SK-N-SH (cell line): ENCODE data around the gene NAV1. TPM values are rescaled to one million over a fixed set of nuclear protein-coding genes. Genes with fewer than 3 reads are reported as not detected.

ENCODE experiments used
- CTCF ChIA-PET: fragments of 300-600, 350-600 bp; formaldehyde crosslinking; extraction: SDS; loops from one replicate; lab custom pipeline; 2021; lab: Yijun Ruan, JAX
- POLR2A ChIA-PET: fragments of 350-600 bp; sonication (Branson Sonifier 250); formaldehyde crosslinking; extraction: SDS; loops from one replicate; lab custom pipeline; 2020; ENCODE audit warnings: antibody characterized with exemption, inconsistent platforms; lab: Yijun Ruan, JAX
- DNase-seq: peaks from one replicate; pipeline ENCODE4 v3.0.0; 2012
- H2AFZ ChIP-seq: fragments of 200-600 bp; sonication (generic); 2 replicates; pipeline ENCODE4 v1.8.1; 2016; ENCODE audit warnings: antibody characterized with exemption, mild to moderate bottlenecking, low read depth
- H3F3A ChIP-seq: fragments of 200-600 bp; sonication (generic); replicated peaks from 2 replicates; pipeline ENCODE3; 2016; ENCODE audit warnings: antibody characterized with exemption, mild to moderate bottlenecking; ENCODE audit not compliant: insufficient read depth
- H3K27ac ChIP-seq, 2 experiments: fragments of 200-500 bp in 1 of 2; fragments of 200-600 bp in 1 of 2; sonication (Bioruptor generic) in 1 of 2; sonication (generic), shearing (Covaris generic) in 1 of 2; 2 replicates each; pipeline versions ENCODE4 v1.5.1 to v1.6.1; 2014 to 2016; ENCODE audit warnings: low read depth in 2 of 2, inconsistent platforms in 1 of 2, low read length in 1 of 2, mild to moderate bottlenecking in 1 of 2, mixed read lengths in 1 of 2
- H3K27me3 ChIP-seq: fragments of 200-600 bp; sonication (generic), shearing (Covaris generic); 2 replicates; pipeline ENCODE4 v1.6.1; 2016; ENCODE audit warnings: mixed run types; ENCODE audit not compliant: insufficient read depth
- H3K36me3 ChIP-seq, 2 experiments: fragments of 200-500 bp in 1 of 2; fragments of 200-600 bp in 1 of 2; sonication (Bioruptor generic) in 1 of 2; sonication (generic) in 1 of 2; replicated peaks in 1 of 2; 2 replicates each; pipeline versions ENCODE3 to v1.5.1; 2014 to 2016; ENCODE audit warnings: low read length in 1 of 2, mild to moderate bottlenecking in 1 of 2; ENCODE audit not compliant: insufficient read depth in 2 of 2, control insufficient read depth in 1 of 2
- H3K4me1 ChIP-seq, 2 experiments: fragments of 200-500 bp in 1 of 2; fragments of 200-600 bp in 1 of 2; sonication (Bioruptor generic) in 1 of 2; sonication (generic), shearing (Covaris generic) in 1 of 2; 2 replicates each; pipeline versions ENCODE4 v1.5.1 to v1.6.1; 2014 to 2016; ENCODE audit warnings: low read depth in 1 of 2, low read length in 1 of 2, mixed run types in 1 of 2; ENCODE audit not compliant: insufficient read depth in 2 of 2, control insufficient read depth in 1 of 2
- H3K4me2 ChIP-seq: fragments of 200-600 bp; sonication (generic), shearing (Covaris generic); 2 replicates; pipeline ENCODE4 v1.6.1; 2017; ENCODE audit warnings: mixed run types
- H3K4me3 ChIP-seq, 2 experiments: fragments of 200-500 bp in 1 of 2; fragments of 200-600 bp in 1 of 2; sonication (Bioruptor generic) in 1 of 2; sonication (generic), shearing (Covaris generic) in 1 of 2; 2 replicates each; pipeline versions ENCODE4 v1.5.1 to v1.8.1; 2014 to 2016; ENCODE audit warnings: low read depth in 2 of 2, inconsistent platforms in 1 of 2, low read length in 1 of 2, mild to moderate bottlenecking in 1 of 2, mixed read lengths in 1 of 2, moderate library complexity in 1 of 2
- H3K79me2 ChIP-seq: fragments of 200-600 bp; sonication (generic); 2 replicates; pipeline ENCODE4 v1.8.1; 2017; ENCODE audit warnings: mild to moderate bottlenecking; ENCODE audit not compliant: insufficient read depth
- H3K9ac ChIP-seq: fragments of 200-600 bp; sonication (generic); 2 replicates; pipeline ENCODE4 v1.6.1; 2017; ENCODE audit warnings: mixed run types
- H3K9me2 ChIP-seq: fragments of 200-600 bp; sonication (generic); 2 replicates; pipeline ENCODE4 v1.6.1; 2017; ENCODE audit warnings: mixed run types
- H3K9me3 ChIP-seq: fragments of 200-600 bp; sonication (generic); 2 replicates; pipeline ENCODE4 v1.6.1; 2017; ENCODE audit warnings: mixed run types, mild to moderate bottlenecking, moderate library complexity
- H4K20me1 ChIP-seq: fragments of 200-600 bp; sonication (generic); 2 replicates; pipeline ENCODE4 v1.6.1; 2017; ENCODE audit warnings: mild to moderate bottlenecking, mixed run types; ENCODE audit not compliant: insufficient read depth
- CTCF ChIP-seq: fragments of 200-600 bp; sonication (generic); IDR thresholded peaks from 2 replicates; pipeline ENCODE4 v1.6.1; 2017; ENCODE audit warnings: antibody characterized with exemption, mild to moderate bottlenecking, moderate library complexity
- ELF1 ChIP-seq: IDR thresholded peaks from 2 replicates; pipeline ENCODE4 v1.4.0; 2012
- EP300 ChIP-seq, 2 experiments: IDR thresholded peaks; 2 replicates each; pipeline versions ENCODE4 v1.4.0 to v1.6.1; 2012; ENCODE audit warnings: borderline replicate concordance in 1 of 2, low read depth in 1 of 2, low read length in 1 of 2
- FOXJ3 ChIP-seq: sonication (generic); formaldehyde crosslinking; IDR thresholded peaks from 2 replicates; pipeline ENCODE4 v1.5.1; 2020; ENCODE audit warnings: mild to moderate bottlenecking, missing genetic modification reagents
- GABPA ChIP-seq: IDR thresholded peaks from 2 replicates; pipeline ENCODE4 v1.4.0; 2012; ENCODE audit warnings: low read depth, mild to moderate bottlenecking
- IRF3 ChIP-seq: fragments of 150-350 bp; IDR thresholded peaks from 2 replicates; pipeline ENCODE4 v1.6.1; 2016; ENCODE audit warnings: mild to moderate bottlenecking, low read depth, low read length
- JUND ChIP-seq: IDR thresholded peaks from 2 replicates; pipeline ENCODE4 v1.4.0; 2012
- MEF2A ChIP-seq: IDR thresholded peaks from 2 replicates; pipeline ENCODE4 v1.4.0; 2012; ENCODE audit warnings: low read depth, borderline replicate concordance
- NFIC ChIP-seq: IDR thresholded peaks from 2 replicates; pipeline ENCODE4 v1.4.0; 2012; ENCODE audit warnings: borderline replicate concordance
- NRF1 ChIP-seq: IDR thresholded peaks from 2 replicates; pipeline ENCODE4 v1.6.1; 2012; ENCODE audit warnings: low read depth, mild to moderate bottlenecking, low read length
- RAD21 ChIP-seq: IDR thresholded peaks from 2 replicates; pipeline ENCODE4 v1.6.1; 2012; ENCODE audit warnings: mild to moderate bottlenecking, low read length
- REST ChIP-seq: IDR thresholded peaks from 2 replicates; pipeline ENCODE4 v1.6.1; 2012; ENCODE audit warnings: mild to moderate bottlenecking, low read depth, low read length, moderate library complexity
- RFX5 ChIP-seq: IDR thresholded peaks from 2 replicates; pipeline ENCODE4 v1.6.1; 2012; ENCODE audit warnings: mild to moderate bottlenecking, improper control_type of control experiment, low read length
- SIN3A ChIP-seq: IDR thresholded peaks from 2 replicates; pipeline ENCODE4 v1.6.1; 2012; ENCODE audit warnings: low read depth, mild to moderate bottlenecking, low read length, moderate library complexity, borderline replicate concordance
- SMC3 ChIP-seq: IDR thresholded peaks from 2 replicates; pipeline ENCODE4 v1.6.1; 2012; ENCODE audit warnings: low read depth, low read length, improper control_type of control experiment
- TAF1 ChIP-seq: IDR thresholded peaks from 2 replicates; pipeline ENCODE4 v1.6.1; 2012; ENCODE audit warnings: low read depth, mild to moderate bottlenecking, low read length, moderate library complexity, borderline replicate concordance
- USF2 ChIP-seq: fragments of 150-350 bp; IDR thresholded peaks from 2 replicates; pipeline ENCODE4 v1.6.1; 2017; ENCODE audit warnings: antibody characterized with exemption, low read length, low read depth, borderline replicate concordance
- YY1 ChIP-seq: IDR thresholded peaks from 2 replicates; pipeline ENCODE4 v1.4.0; 2012; ENCODE audit warnings: low read depth, mild to moderate bottlenecking
- WGBS: methylation state at CpG from one replicate; pipeline ENCODE4 v1.1.6; 2017; ENCODE audit warnings: low lambda C conversion rate; 5-methylcytosine and 5-hydroxymethylcytosine counted together
- polyA plus RNA-seq, 3 experiments: library from polyadenylated mRNA; depleted of rRNA; stranded (reverse); fragments of >200 nt; gene quantifications; 2 replicates each; pipeline ENCODE4 v1.2.3, GENCODE V29; 2012

The NAV1 gene
- polyA plus RNA-seq, 1 of the 3 experiments (the other 2 are of a cell fraction): 16.1 TPM

- TF ChIP-seq REST: no peak
- peak; percentile 58; the same call in 1 of the 2 replicates for TF ChIP-seq JUND
- TF ChIP-seq, all 33 proteins: peak for 10
Measured at GRCh38 chr1:201503397-201504176, 35.3 kb upstream of the NAV1 start (continued).

GRCh38 chr1:201504179-201504631, 34.7 kb upstream of the NAV1 start:
- 78% methylated on average over 3 of the region's 3 CpGs for WGBS
- H4K20me1 ChIP-seq: peaks cover 7% of the 10 kb centered on the region; the same call in 1 of the 2 replicates
- no peak overlapping the region for H3K4me3 ChIP-seq
- no peaks in the 10 kb centered on the region for H3K27me3 ChIP-seq
- TF ChIP-seq NFIC (no peak), CTCF (no peak), RAD21 (no peak), MEF2A (no peak), TAF1 (no peak), SIN3A (no peak), IRF3 (no peak), JUND (no peak), USF2 (no peak), RFX5 (no peak), YY1 (no peak), FOXJ3 (CRISPR knock-in tag) (no peak), GABPA (no peak), SMC3 (no peak), NRF1 (no peak), ELF1 (no peak), EP300 (IDR thresholded peaks at IDR 0.05; ENCODE audit: borderline replicate concordance in 1 of 2, low read depth in 1 of 2, low read length in 1 of 2) (no peak)
- DNase-seq: no peak
- no peaks in the 10 kb centered on the region for H3K9me2 ChIP-seq
- no peaks in the 10 kb centered on the region for H3K9me3 ChIP-seq
- H3F3A ChIP-seq: peaks cover 14% of the 10 kb centered on the region
- H3K36me3 ChIP-seq: no peaks in the 10 kb centered on the region
- H2AFZ ChIP-seq: no peak overlapping the region
- ChIA-PET CTCF (interaction anchor here (1.0 to 31.9 kb wide), 5 partner anchors 9 to 289 kb away, joined by 3 to 860 read pairs (median 4); no protein-coding TSS in a partner anchor), POLR2A (no interaction called here)
- peaks cover 79% of the 10 kb centered on the region for H3K79me2 ChIP-seq
- peak overlapping the region; percentile 81 for H3K4me2 ChIP-seq
- peak overlapping the region; percentile 59; the same call in 1 of the 2 replicates for H3K9ac ChIP-seq
- peaks cover 33 to 35% of the 10 kb centered on the region in 2 experiments; a peak in 3 of 4 replicates for H3K4me1 ChIP-seq
- H3K27ac ChIP-seq: peak overlapping the region; percentile 78 to 93; a peak in 3 of 4 replicates
